Transverse colon (tissue), 4 donors: ENCODE results near the gene SLC16A4. TPM values are rescaled to one million over a fixed set of nuclear protein-coding genes. Genes with fewer than 3 reads are reported as not detected.
A peak's percentile ranks its signal among the peaks of the same experiment; 100 is the strongest.
"Not testable (repeated sequence)": the region's sequence is repeated elsewhere in the genome, so short reads cannot be mapped to it uniquely, and the experiment has no call there.

Source experiments
- DNase-seq: peaks from one replicate; pipeline ENCODE4 v3.0.0-alpha.2; 2019
- H3K27ac ChIP-seq, 4 donors: fragments of 200-600 bp; sonication (generic); 2 replicates each; pipeline ENCODE4 v1.5.1; 2016 to 2018; ENCODE audit warnings: inconsistent platforms in 4 of 4
- H3K27me3 ChIP-seq: fragments of 200-600 bp; sonication (generic); 2 replicates; pipeline ENCODE4 v1.5.1; 2017; ENCODE audit warnings: inconsistent platforms
- H3K36me3 ChIP-seq, 4 donors: fragments of 200-600 bp; sonication (generic); 2 replicates each; pipeline ENCODE4 v1.5.1; 2017 to 2019; ENCODE audit warnings: inconsistent platforms in 4 of 4
- H3K4me1 ChIP-seq, 4 donors: fragments of 200-600 bp; sonication (generic); 2 replicates each; pipeline ENCODE4 v1.5.1; 2017 to 2020; ENCODE audit warnings: inconsistent platforms in 4 of 4
- H3K4me3 ChIP-seq, 4 donors: fragments of 200-600 bp; sonication (generic); 1 replicate in 1 of 4; 2 replicates in 3 of 4; pipeline versions ENCODE4 v1.5.1 to v1.6.1; 2017 to 2019; ENCODE audit warnings: inconsistent platforms in 4 of 4
- H3K9me3 ChIP-seq, 2 donors: fragments of 200-600 bp; sonication (generic); 2 replicates each; pipeline ENCODE4 v1.5.1; 2017 to 2019; ENCODE audit warnings: inconsistent platforms in 2 of 2
- CTCF ChIP-seq, 5 experiments: fragments of 200-600 bp in 3 of 5; fragments of 450-650 bp in 2 of 5; sonication (generic) in 3 of 5; IDR thresholded peaks; 1 replicate in 2 of 5; 2 replicates in 3 of 5; pipeline ENCODE4 v1.5.1; 2016 to 2017; ENCODE audit warnings: antibody characterized with exemption in 5 of 5, inconsistent platforms in 3 of 5, mild to moderate bottlenecking in 2 of 5, moderate library complexity in 1 of 5
- EP300 ChIP-seq: sonication (generic); formaldehyde crosslinking; IDR thresholded peaks from one replicate; pipeline ENCODE4 v1.6.1; 2017; ENCODE audit warnings: antibody characterized with exemption, low read depth
- POLR2A ChIP-seq: fragments of 450-650 bp; IDR thresholded peaks from one replicate; pipeline ENCODE4 v1.6.1; 2016; ENCODE audit warnings: antibody characterized with exemption, mild to moderate bottlenecking, moderate library complexity
- POLR2AphosphoS5 ChIP-seq, 3 donors: sonication (generic); formaldehyde crosslinking; IDR thresholded peaks; one replicate each; pipeline ENCODE4 v1.6.1; 2016; ENCODE audit warnings: antibody characterized with exemption in 3 of 3
- WGBS, 2 donors: methylation state at CpG; one replicate each; pipeline ENCODE4 v1.1.5; 2018; ENCODE audit warnings: low coverage in 1 of 2; 5-methylcytosine and 5-hydroxymethylcytosine counted together
- in situ Hi-C, 4 donors: fragments of 200-750 bp; cut with MboI; loops; one replicate each; pipeline versions ENCODE4 v1.15.0 to v1.15.1; 2017; ENCODE audit warnings: low sequenced_read_pairs in 3 of 4, low pct_ligation_motif_present in 1 of 4, low pct_unique_long_range_greater_than_20kb in 1 of 4
- intact Hi-C: fragments of 100-400 bp; cut with DNase I; formaldehyde crosslinking; loops from one replicate; pipeline ENCODE4 v1.15.1; 2023; ENCODE audit warnings: low total_unique reads
- total RNA-seq, 4 donors: library from RNA; depleted of rRNA; stranded (reverse); fragments of >200 nt; gene quantifications; one replicate each; pipeline ENCODE4 v1.1.0, GENCODE V29; 2016

Gene SLC16A4
- total RNA-seq, result 1 to 10 TPM in 3 of 4 donors, not detected in 1; 1.4 to 3.7 (median 3.2) TPM

- DNase-seq, result no peak
- WGBS, 2 donors, result 52% methylated on average over 7 to 8 of the region's 8 CpGs
- peaks cover 0 to 20% (median 10%) of the 10 kb centered on the region in 4 donors for H3K4me1 ChIP-seq
- peak within 1 kb of the TSS in 1 of 4 donors; percentile 0 for H3K4me3 ChIP-seq
- in situ Hi-C loops (no loop called here), intact Hi-C loops (no loop called here)
- peak within 1 kb of the TSS; percentile 34 to 40 (median 37) for H3K27ac ChIP-seq
- H3K27me3 ChIP-seq, result no peaks in the 10 kb centered on the region
- H3K36me3 ChIP-seq, result no peaks in the 10 kb centered on the region
- no peaks in the 10 kb centered on the region for H3K9me3 ChIP-seq
- TF ChIP-seq POLR2AphosphoS5 (IDR thresholded peaks at IDR 0.05), result peak in 1 of 3 donors; percentile 46
- no peak for TF ChIP-seq CTCF (IDR thresholded peaks at IDR 0.05)
- TF ChIP-seq POLR2A, result no peak
- TF ChIP-seq EP300, result no peak
Observed at GRCh38 chr1:110390692-110391245, at the start of gene SLC16A4. TSS of gene SLC16A4 (minus strand) at chr1:110391026. CDS start at chr1:110389323, 1,703 bp downstream.

GRCh38 chr1:110439873-110440272, 49.0 kb upstream of the SLC16A4 start:
- H3K4me1 ChIP-seq, H3K4me3 ChIP-seq, H3K27ac ChIP-seq, H3K36me3 ChIP-seq, H3K9me3 ChIP-seq, DNase-seq, H3K27me3 ChIP-seq, in situ Hi-C loops, intact Hi-C loops: not testable (repeated sequence)
- 60 to 73% methylated on average over 1 to 3 of the region's 3 CpGs for WGBS, 2 donors

GRCh38 chr1:110438893-110439292, 48.1 kb upstream of the SLC16A4 start:
- no peak for DNase-seq
- in situ Hi-C loops (no loop called here), intact Hi-C loops (no loop called here)
- WGBS, 2 donors, result 66 to 100% methylated on average over 1 to 4 of the region's 4 CpGs
- Histone ChIP-seq H3K27ac (no peak overlapping the region), H3K27me3 (no peaks in the 10 kb centered on the region), H3K4me3 (no peak overlapping the region), H3K36me3 (no peaks in the 10 kb centered on the region), H3K4me1 (no peaks in the 10 kb centered on the region), H3K9me3 (no peaks in the 10 kb centered on the region)
- TF ChIP-seq POLR2A, result no peak

GRCh38 chr1:110437645-110438299, 46.9 kb upstream of the SLC16A4 start:
- DNase-seq, intact Hi-C loops, in situ Hi-C loops, H3K4me3 ChIP-seq, H3K9me3 ChIP-seq, H3K27ac ChIP-seq, H3K4me1 ChIP-seq, H3K36me3 ChIP-seq, H3K27me3 ChIP-seq: not testable (repeated sequence)
- 74 to 86% methylated on average over 3 to 9 of the region's 9 CpGs for WGBS, 2 donors

DNA sequence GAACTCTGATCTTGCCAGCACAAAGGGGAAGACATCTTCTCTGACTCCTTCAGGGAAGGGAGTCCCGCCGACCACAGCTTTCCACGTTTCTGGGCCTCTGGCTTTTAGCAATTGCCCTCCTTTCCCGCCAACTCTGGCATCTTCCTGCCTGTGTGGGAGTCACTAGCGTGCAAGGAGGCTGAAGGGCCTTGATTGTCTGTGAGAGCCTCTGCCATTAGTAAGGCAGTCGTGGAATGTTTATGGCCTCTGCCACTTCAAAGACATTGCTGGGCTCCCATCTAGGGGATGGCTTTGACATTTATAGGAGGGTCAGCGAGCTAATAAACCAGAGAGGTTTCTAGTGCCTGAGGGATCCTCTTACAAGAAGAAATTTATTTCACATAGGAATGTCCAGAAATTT, 45.8 kb upstream of the SLC16A4 start:
- TF ChIP-seq POLR2AphosphoS5 (IDR thresholded peaks at IDR 0.05), result no peak
- no peak for TF ChIP-seq EP300
- no peak for TF ChIP-seq POLR2A
- no peaks in the 10 kb centered on the region for H3K9me3 ChIP-seq
- intact Hi-C loops (no loop called here), in situ Hi-C loops (no loop called here)
- no peak for DNase-seq
- no peak overlapping the region for H3K27ac ChIP-seq
- H3K36me3 ChIP-seq, result no peaks in the 10 kb centered on the region
- peaks cover 3% of the 10 kb centered on the region for H3K27me3 ChIP-seq
- H3K4me1 ChIP-seq, result no peaks in the 10 kb centered on the region
- no peak overlapping the region for H3K4me3 ChIP-seq
- WGBS, 2 donors, result 74% methylated on average over 7 of the region's 7 CpGs; no CpG with 5 or more reads in 1 of the 2 donors

GRCh38 chr1:110434946-110435345, 44.1 kb upstream of the SLC16A4 start:
- WGBS, 2 donors, result 83% methylated on average over 3 of the region's 3 CpGs; no CpG with 5 or more reads in 1 of the 2 donors
- no peak for DNase-seq
- Histone ChIP-seq H3K27ac (no peak overlapping the region), H3K36me3 (no peaks in the 10 kb centered on the region), H3K4me3 (no peak overlapping the region), H3K9me3 (no peaks in the 10 kb centered on the region), H3K4me1 (no peaks in the 10 kb centered on the region), H3K27me3 (peaks cover 15% of the 10 kb centered on the region)
- in situ Hi-C loops, result no loop called here
- intact Hi-C loops, result no loop called here
- TF ChIP-seq POLR2A (no peak), EP300 (no peak), CTCF (IDR thresholded peaks at IDR 0.05) (no peak), POLR2AphosphoS5 (IDR thresholded peaks at IDR 0.05) (no peak)
